Prostate gland (tissue), 2 donors: ENCODE measurements around the gene SF3A1. TPM values are rescaled to one million over a fixed set of nuclear protein-coding genes. Genes with fewer than 3 reads are reported as not detected.

ENCODE experiments used
- DNase-seq: peaks from one replicate; pipeline ENCODE4 v3.0.0-alpha.2; 2019; ENCODE audit warnings: low spot score
- H3K27ac ChIP-seq, 2 donors: fragments of 200-600 bp; sonication (generic); 2 replicates each; pipeline ENCODE4 v1.5.1; 2017 to 2019
- H3K27me3 ChIP-seq: fragments of 200-600 bp; sonication (generic); replicated peaks from 2 replicates; pipeline ENCODE4 v1.5.1; 2019; ENCODE audit not compliant: insufficient read depth
- H3K36me3 ChIP-seq, 2 donors: fragments of 200-600 bp; sonication (generic); 1 replicate in 1 of 2; 2 replicates in 1 of 2; pipeline versions ENCODE4 v1.5.1 to v1.8.1; 2017 to 2019
- H3K4me1 ChIP-seq: fragments of 200-600 bp; sonication (generic); replicated peaks from 2 replicates; pipeline ENCODE4 v1.5.1; 2019
- H3K4me3 ChIP-seq, 2 donors: fragments of 200-600 bp; sonication (generic); 2 replicates each; pipeline ENCODE4 v1.5.1; 2017 to 2019
- H3K9me3 ChIP-seq: fragments of 200-600 bp; sonication (generic); 2 replicates; pipeline ENCODE4 v1.5.1; 2017
- CTCF ChIP-seq, 4 experiments: fragments of 200-600 bp in 2 of 4; fragments of 450-650 bp in 2 of 4; sonication (generic) in 2 of 4; IDR thresholded peaks; 1 replicate in 3 of 4; 2 replicates in 1 of 4; pipeline ENCODE4 v1.5.1; 2016 to 2019; ENCODE audit warnings: antibody characterized with exemption in 4 of 4, mild to moderate bottlenecking in 2 of 4, moderate library complexity in 2 of 4
- POLR2A ChIP-seq: fragments of 450-650 bp; IDR thresholded peaks from one replicate; pipeline ENCODE4 v1.6.1; 2016; ENCODE audit warnings: antibody characterized with exemption, mild to moderate bottlenecking
- POLR2AphosphoS5 ChIP-seq: sonication (generic); formaldehyde crosslinking; IDR thresholded peaks from one replicate; pipeline ENCODE4 v1.6.1; 2017; ENCODE audit warnings: antibody characterized with exemption
- WGBS: methylation state at CpG from one replicate; pipeline ENCODE4 v1.1.5; 2018; 5-methylcytosine and 5-hydroxymethylcytosine counted together
- intact Hi-C: fragments of 100-400 bp; cut with DNase I; formaldehyde crosslinking; loops from one replicate; pipeline ENCODE4 v1.14.2; 2022
- total RNA-seq, 2 donors: library from RNA; depleted of rRNA; stranded (reverse); fragments of >200 nt; gene quantifications; one replicate each; pipeline ENCODE4 v1.1.0, GENCODE V29; 2016

Gene SF3A1
- total RNA-seq, 2 donors from 2014 or later, result 108 to 134 TPM

GRCh38 chr22:30308518-30309230 lies 48.0 kb downstream of the SF3A1 start:
- H3K9me3 ChIP-seq, result no peaks in the 10 kb centered on the region
- no peak for DNase-seq
- peaks cover 79% of the 10 kb centered on the region for H3K4me1 ChIP-seq
- H3K27me3 ChIP-seq, result no peaks in the 10 kb centered on the region
- intact Hi-C loops, result no loop called here
- H3K4me3 ChIP-seq, result no peak overlapping the region
- no peaks in the 10 kb centered on the region for H3K36me3 ChIP-seq
- no peak for TF ChIP-seq POLR2A
- TF ChIP-seq POLR2AphosphoS5, result no peak
- no peak for TF ChIP-seq CTCF (IDR thresholded peaks at IDR 0.05)
- 65% methylated on average over 5 of the region's 5 CpGs for WGBS
- H3K27ac ChIP-seq, result peak overlapping the region; percentile 91

GRCh38 chr22:30308093-30308492 lies 48.6 kb downstream of the SF3A1 start:
- DNase-seq, result no peak
- H3K27ac ChIP-seq, result peak overlapping the region; percentile 91
- intact Hi-C loops, result no loop called here
- peaks cover 85% of the 10 kb centered on the region for H3K4me1 ChIP-seq
- no peaks in the 10 kb centered on the region for H3K36me3 ChIP-seq
- whole genome bisulfite sequencing, result 23% methylated on average over 2 of the region's 2 CpGs
- no peaks in the 10 kb centered on the region for H3K27me3 ChIP-seq
- no peak overlapping the region for H3K4me3 ChIP-seq
- no peak for TF ChIP-seq POLR2A
- no peak for TF ChIP-seq POLR2AphosphoS5
- no peak for TF ChIP-seq CTCF (IDR thresholded peaks at IDR 0.05)
- H3K9me3 ChIP-seq, result no peaks in the 10 kb centered on the region

- Histone ChIP-seq H3K27me3 (no peaks in the 10 kb centered on the region), H3K4me3 (no peak overlapping the region), H3K9me3 (no peaks in the 10 kb centered on the region), H3K27ac (peak overlapping the region; percentile 91), H3K36me3 (no peaks in the 10 kb centered on the region), H3K4me1 (peaks cover 94% of the 10 kb centered on the region)
- intact Hi-C loops, result no loop called here
- peak; percentile 73 for DNase-seq
- 43% methylated on average over 4 of the region's 4 CpGs for WGBS
- TF ChIP-seq CTCF (IDR thresholded peaks at IDR 0.05), result no peak
- TF ChIP-seq POLR2A, result no peak
- TF ChIP-seq POLR2AphosphoS5, result peak; percentile 54
Observed at GRCh38 chr22:30307041-30307574, 49.6 kb downstream of the SF3A1 start.

- Histone ChIP-seq H3K36me3 (no peaks in the 10 kb centered on the region), H3K9me3 (no peaks in the 10 kb centered on the region), H3K27ac (peak overlapping the region; percentile 91), H3K27me3 (no peaks in the 10 kb centered on the region), H3K4me1 (peaks cover 95% of the 10 kb centered on the region), H3K4me3 (no peak overlapping the region)
- TF ChIP-seq POLR2A, result no peak
- TF ChIP-seq CTCF (IDR thresholded peaks at IDR 0.05), result no peak
- no peak for TF ChIP-seq POLR2AphosphoS5
- 76% methylated on average over 1 of the region's 1 CpG for WGBS
- intact Hi-C loops, result no loop called here
- DNase-seq, result no peak
Observed at GRCh38 chr22:30306627-30307011, 50.1 kb downstream of the SF3A1 start.
